ENCODE results near the gene G6PC2. TPM values are rescaled to one million over a fixed set of nuclear protein-coding genes. Genes with fewer than 3 reads are reported as not detected.
"Not testable (repeated sequence)": the region's sequence is repeated elsewhere in the genome, so short reads cannot be mapped to it uniquely, and the experiment has no call there.

G6PC2 gene
- total RNA-seq, 1 experiment from 2014 or later, result not detected

DNA sequence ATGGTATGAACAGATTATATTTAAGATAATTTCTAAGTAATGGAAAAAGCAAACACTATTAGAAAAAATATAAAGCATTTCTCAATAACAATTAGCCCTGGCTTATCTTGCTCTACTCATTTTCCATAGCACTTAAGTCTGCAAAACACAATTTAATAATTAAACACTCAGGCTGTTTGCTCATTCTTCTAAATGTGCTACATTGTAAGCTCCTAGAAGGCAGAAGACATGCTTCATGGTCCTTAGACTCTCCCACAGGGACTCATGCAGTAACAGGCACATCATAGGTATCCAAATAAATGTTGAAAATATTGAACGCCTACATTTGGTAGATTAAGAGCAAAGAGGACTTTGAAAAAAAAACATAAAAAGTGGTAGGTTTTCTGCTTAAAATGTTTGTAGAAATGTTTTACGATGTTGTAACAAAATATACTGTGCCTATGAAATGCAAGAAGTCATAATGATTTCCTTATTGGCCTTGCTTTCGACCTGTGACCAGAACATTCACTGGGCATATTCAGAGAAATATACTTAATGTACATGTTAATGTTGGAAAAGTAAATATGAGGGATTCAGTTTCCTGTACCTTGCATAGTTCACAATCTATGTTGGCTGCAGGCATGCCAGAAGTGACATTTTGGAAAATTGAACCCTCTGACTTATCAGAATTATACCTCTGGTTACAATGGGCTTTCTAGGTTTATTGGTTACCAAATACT lies 27.2 kb downstream of the G6PC2 start:
- Histone ChIP-seq H3K4me3 (no peak overlapping the region), H3K27ac (no peak overlapping the region), H3K36me3 (ENCODE audit: low read depth) (no peaks in the 10 kb centered on the region), H3K4me1 (replicated peaks; ENCODE audit: insufficient read depth) (no peaks in the 10 kb centered on the region), H3F3A (ENCODE audit: insufficient read depth, low read depth) (no peaks in the 10 kb centered on the region), H4K20me1 (ENCODE audit: insufficient read depth) (no peaks in the 10 kb centered on the region), H3K9me2 (ENCODE audit: insufficient read depth) (no peaks in the 10 kb centered on the region), H3K4me2 (no peak overlapping the region), H3K79me2 (ENCODE audit: low read depth) (no peaks in the 10 kb centered on the region), H3K27me3 (ENCODE audit: insufficient read depth, low read depth) (no peaks in the 10 kb centered on the region), H3K9me3 (ENCODE audit: insufficient read depth, low read depth) (no peaks in the 10 kb centered on the region), H2AFZ (no peak overlapping the region)
- intact Hi-C loops (cut with micrococcal nuclease; ENCODE audit: unreplicated experiment), result no loop called here
- POLR2A ChIA-PET (ENCODE audit: unreplicated experiment), result no interaction called here
- DNase-seq, result no peak
- BruUV-seq (replicated peaks), result no TSS peak
- no peak for TF ChIP-seq EZH2 (IDR thresholded peaks at IDR 0.05; ENCODE audit: low read depth)
- TF ChIP-seq, protein P1, sequence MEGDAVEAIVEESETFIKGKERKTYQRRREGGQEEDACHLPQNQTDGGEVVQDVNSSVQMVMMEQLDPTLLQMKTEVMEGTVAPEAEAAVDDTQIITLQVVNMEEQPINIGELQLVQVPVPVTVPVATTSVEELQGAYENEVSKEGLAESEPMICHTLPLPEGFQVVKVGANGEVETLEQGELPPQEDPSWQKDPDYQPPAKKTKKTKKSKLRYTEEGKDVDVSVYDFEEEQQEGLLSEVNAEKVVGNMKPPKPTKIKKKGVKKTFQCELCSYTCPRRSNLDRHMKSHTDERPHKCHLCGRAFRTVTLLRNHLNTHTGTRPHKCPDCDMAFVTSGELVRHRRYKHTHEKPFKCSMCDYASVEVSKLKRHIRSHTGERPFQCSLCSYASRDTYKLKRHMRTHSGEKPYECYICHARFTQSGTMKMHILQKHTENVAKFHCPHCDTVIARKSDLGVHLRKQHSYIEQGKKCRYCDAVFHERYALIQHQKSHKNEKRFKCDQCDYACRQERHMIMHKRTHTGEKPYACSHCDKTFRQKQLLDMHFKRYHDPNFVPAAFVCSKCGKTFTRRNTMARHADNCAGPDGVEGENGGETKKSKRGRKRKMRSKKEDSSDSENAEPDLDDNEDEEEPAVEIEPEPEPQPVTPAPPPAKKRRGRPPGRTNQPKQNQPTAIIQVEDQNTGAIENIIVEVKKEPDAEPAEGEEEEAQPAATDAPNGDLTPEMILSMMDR (conservative IDR thresholded peaks at IDR 0.05), result no peak
- CTCF ChIA-PET, result no interaction called here

- intact Hi-C loops (cut with micrococcal nuclease; ENCODE audit: unreplicated experiment), result no loop called here
- H3K4me2 ChIP-seq, result no peak overlapping the region
- H3K79me2 ChIP-seq (ENCODE audit: low read depth), result no peaks in the 10 kb centered on the region
- no peaks in the 10 kb centered on the region for H3K9me2 ChIP-seq (ENCODE audit: insufficient read depth)
- no peaks in the 10 kb centered on the region for H3K4me1 ChIP-seq (replicated peaks; ENCODE audit: insufficient read depth)
- no peak overlapping the region for H2AFZ ChIP-seq
- H3K27me3 ChIP-seq (ENCODE audit: insufficient read depth, low read depth), result no peaks in the 10 kb centered on the region
- H3K9me3 ChIP-seq (ENCODE audit: insufficient read depth, low read depth), result no peaks in the 10 kb centered on the region
- no peak overlapping the region for H3K27ac ChIP-seq
- TF ChIP-seq, protein P1 (conservative IDR thresholded peaks at IDR 0.05), result no peak
- TF ChIP-seq EZH2 (IDR thresholded peaks at IDR 0.05; ENCODE audit: low read depth), result no peak
- DNase-seq, result no peak
- CTCF ChIA-PET, result no interaction called here
- H3F3A ChIP-seq (ENCODE audit: insufficient read depth, low read depth), result no peaks in the 10 kb centered on the region
- H4K20me1 ChIP-seq (ENCODE audit: insufficient read depth), result no peaks in the 10 kb centered on the region
- BruUV-seq (replicated peaks), result no TSS peak
- H3K4me3 ChIP-seq, result no peak overlapping the region
- no peaks in the 10 kb centered on the region for H3K36me3 ChIP-seq (ENCODE audit: low read depth)
- POLR2A ChIA-PET (ENCODE audit: unreplicated experiment), result no interaction called here
Measured at GRCh38 chr2:168929031-168929430, 27.9 kb downstream of the G6PC2 start.

GRCh38 chr2:168930242-168930641 lies 29.2 kb downstream of the G6PC2 start:
- Histone ChIP-seq H3K4me1 (replicated peaks; ENCODE audit: insufficient read depth) (no peaks in the 10 kb centered on the region), H2AFZ (no peak overlapping the region), H3K27me3 (ENCODE audit: insufficient read depth, low read depth) (no peaks in the 10 kb centered on the region), H3K4me2 (no peak overlapping the region), H3K9me2 (ENCODE audit: insufficient read depth) (no peaks in the 10 kb centered on the region), H3K9me3 (ENCODE audit: insufficient read depth, low read depth) (no peaks in the 10 kb centered on the region), H3K4me3 (no peak overlapping the region), H3K79me2 (ENCODE audit: low read depth) (no peaks in the 10 kb centered on the region), H3F3A (ENCODE audit: insufficient read depth, low read depth) (no peaks in the 10 kb centered on the region), H3K27ac (no peak overlapping the region), H3K36me3 (ENCODE audit: low read depth) (no peaks in the 10 kb centered on the region), H4K20me1 (ENCODE audit: insufficient read depth) (no peaks in the 10 kb centered on the region)
- DNase-seq, result no peak
- ChIA-PET POLR2A (ENCODE audit: unreplicated experiment) (no interaction called here), CTCF (no interaction called here)
- BruUV-seq (replicated peaks), result no TSS peak
- no peak for TF ChIP-seq EZH2 (IDR thresholded peaks at IDR 0.05; ENCODE audit: low read depth)
- TF ChIP-seq, protein P1 (conservative IDR thresholded peaks at IDR 0.05), result no peak
- intact Hi-C loops (cut with micrococcal nuclease; ENCODE audit: unreplicated experiment), result no loop called here

- CTCF ChIA-PET; H3K4me2 ChIP-seq; H3K9me2 ChIP-seq (ENCODE audit: insufficient read depth); H3K27ac ChIP-seq; H4K20me1 ChIP-seq (ENCODE audit: insufficient read depth); H3K9me3 ChIP-seq (ENCODE audit: insufficient read depth, low read depth); H3K36me3 ChIP-seq (ENCODE audit: low read depth); H3K79me2 ChIP-seq (ENCODE audit: low read depth); intact Hi-C loops (cut with micrococcal nuclease; ENCODE audit: unreplicated experiment); H3F3A ChIP-seq (ENCODE audit: insufficient read depth, low read depth); DNase-seq; H3K4me3 ChIP-seq; H2AFZ ChIP-seq; H3K4me1 ChIP-seq (replicated peaks; ENCODE audit: insufficient read depth); BruUV-seq (replicated peaks); POLR2A ChIA-PET (ENCODE audit: unreplicated experiment); H3K27me3 ChIP-seq (ENCODE audit: insufficient read depth, low read depth): not testable (repeated sequence)
Measured at GRCh38 chr2:168932174-168932573, 31.1 kb downstream of the G6PC2 start.
